ENCODE data around the gene ERMP1. TPM values are rescaled to one million over a fixed set of nuclear protein-coding genes. Genes with fewer than 3 reads are reported as not detected.

The ERMP1 gene
- total and polyA plus RNA-seq, 10 of the 15 experiments (the other 5 are each of a cell fraction or from before 2014, with no cell fraction given) = 2.4 to 42.1 (median 8.1) TPM

- TF ChIP-seq HSF1 (IDR thresholded peaks at IDR 0.05; ENCODE audit: low read depth, low read length) (no peak), EGR1 (IDR thresholded peaks at IDR 0.05; ENCODE audit: borderline replicate concordance in 1 of 2, low read depth in 2 of 2, low read length in 2 of 2) (no peak), DPF2 (IDR thresholded peaks at IDR 0.05) (peak; percentile 38; the same call in 1 of the 2 replicates), BMI1 (IDR thresholded peaks at IDR 0.05; ENCODE audit: borderline replicate concordance) (no peak), NFXL1 (IDR thresholded peaks at IDR 0.05; ENCODE audit: borderline replicate concordance) (no peak), RELB (IDR thresholded peaks at IDR 0.05; ENCODE audit: low read depth) (0 out of 2 replicates have a peak, but pooled peaks have one; percentile 11)
Measured at GRCh38 chr9:5842929-5843793, 10.2 kb upstream of the ERMP1 start (continued).

All from GM12878 (cell line).